A673 (cell line): ENCODE data around the gene NACC2. TPM values are rescaled to one million over a fixed set of nuclear protein-coding genes. Genes with fewer than 3 reads are reported as not detected.

Experiments
- BruUV-seq: library from RNA; stranded (reverse); fragments of 400-500 nt; replicated peaks from 2 replicates; lab custom pipeline; 2021; lab: Mats Ljungman, UMichigan
- CTCF ChIA-PET: fragments of 300-600 bp; sonication (Branson Sonifier 250); formaldehyde crosslinking; loops from one replicate; lab custom pipeline; 2022; ENCODE audit warnings: antibody characterized with exemption; lab: Charles Lee
- POLR2A ChIA-PET: fragments of 300-600 bp; sonication (Branson Sonifier 250); formaldehyde crosslinking; loops from one replicate; lab custom pipeline; 2022; ENCODE audit warnings: antibody characterized with exemption; ENCODE audit not compliant: low non-redundant PET; lab: Charles Lee
- DNase-seq: peaks from one replicate; pipeline ENCODE4 v3.0.0-alpha.2; 2015; ENCODE audit warnings: low spot score
- H3K27ac ChIP-seq: fragments of 200-600 bp; sonication (generic); 2 replicates; pipeline ENCODE4 v1.5.1; 2016; ENCODE audit warnings: mixed run types, low read depth, mild to moderate bottlenecking, mixed read lengths, antibody characterized with exemption, low read length; ENCODE audit not compliant: poor library complexity, severe bottlenecking
- H3K27me3 ChIP-seq: fragments of 200-600 bp; sonication (generic); replicated peaks from 2 replicates; pipeline ENCODE4 v1.6.1; 2017; ENCODE audit warnings: mixed run types, low read depth, mild to moderate bottlenecking, mixed read lengths, antibody characterized with exemption, low read length; ENCODE audit not compliant: insufficient read depth, poor library complexity
- H3K36me3 ChIP-seq: fragments of 200-600 bp; sonication (generic); 2 replicates; pipeline ENCODE4 v1.6.1; 2016; ENCODE audit warnings: mixed run types, mild to moderate bottlenecking, mixed read lengths, antibody characterized with exemption, low read length; ENCODE audit not compliant: insufficient read depth, poor library complexity, severe bottlenecking
- H3K4me1 ChIP-seq: fragments of 200-600 bp; sonication (generic); 2 replicates; pipeline ENCODE4 v1.6.1; 2017; ENCODE audit warnings: mixed run types, mild to moderate bottlenecking, mixed read lengths, antibody characterized with exemption, low read length; ENCODE audit not compliant: insufficient read depth, poor library complexity, severe bottlenecking
- H3K4me3 ChIP-seq: fragments of 200-600 bp; sonication (generic); 2 replicates; pipeline ENCODE4 v1.5.1; 2016; ENCODE audit warnings: low read depth, mixed run types, mild to moderate bottlenecking, mixed read lengths, low read length; ENCODE audit not compliant: poor library complexity, severe bottlenecking
- H3K9me3 ChIP-seq: fragments of 200-600 bp; sonication (generic); 2 replicates; pipeline ENCODE4 v1.6.1; 2016; ENCODE audit warnings: mixed run types, low read depth, mild to moderate bottlenecking, mixed read lengths, antibody characterized with exemption, low read length; ENCODE audit not compliant: poor library complexity, severe bottlenecking
- EZH2 ChIP-seq: fragments of 200-600 bp; sonication (generic); IDR thresholded peaks from 2 replicates; pipeline ENCODE4 v1.6.1; 2017; ENCODE audit warnings: borderline replicate concordance, low read depth, mild to moderate bottlenecking, mixed read lengths, antibody characterized with exemption, low read length; ENCODE audit not compliant: poor library complexity, severe bottlenecking
- intact Hi-C: fragments of 100-400 bp; cut with micrococcal nuclease; formaldehyde crosslinking; loops from one replicate; pipeline ENCODE4 v1.10.0; 2022; ENCODE audit not compliant: unreplicated experiment
- total RNA-seq: library from RNA; stranded (reverse); gene quantifications from 2 replicates; pipeline ENCODE4 v1.2.3, GENCODE V29; 2021
- TF ChIP-seq, protein P1 (sequence below): fragments of 300-800, 200-600 bp; sonication (generic); conservative IDR thresholded peaks from 2 replicates; pipeline ENCODE4 v1.5.1; 2017; ENCODE audit warnings: low read depth, mild to moderate bottlenecking, antibody characterized with exemption, low read length, moderate library complexity, mixed read lengths

The NACC2 gene
- total RNA-seq, 1 experiment from 2014 or later: 19.5 TPM

DNA sequence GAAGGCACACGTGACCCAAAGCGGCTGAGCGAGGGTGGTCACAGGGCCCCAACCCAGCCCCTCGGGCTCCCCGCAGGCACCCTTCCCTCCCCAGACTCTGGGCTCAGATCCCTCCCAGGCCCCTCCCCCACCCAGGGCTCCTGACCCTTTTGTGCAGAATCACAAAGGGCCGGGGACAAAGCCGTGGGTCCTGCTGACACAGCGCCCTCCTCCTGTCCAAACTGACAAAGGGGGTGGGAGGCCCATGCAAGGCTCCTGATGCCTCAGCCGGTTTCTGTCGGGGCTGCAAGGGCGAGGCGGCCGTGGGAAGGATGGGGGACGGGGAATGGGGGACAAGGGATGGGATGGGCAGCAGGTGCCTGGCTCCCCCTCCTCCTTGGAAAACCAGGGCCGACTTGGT, 90.4 kb downstream of the NACC2 start:
- H3K36me3 ChIP-seq: peaks cover 6% of the 10 kb centered on the region
- intact Hi-C loops: no loop called here
- H3K27ac ChIP-seq: no peak overlapping the region
- H3K9me3 ChIP-seq: no peaks in the 10 kb centered on the region
- BruUV-seq: no TSS peak
- no peak overlapping the region for H3K4me3 ChIP-seq
- ChIA-PET CTCF (no interaction called here), POLR2A (no interaction called here)
- no peaks in the 10 kb centered on the region for H3K27me3 ChIP-seq
- TF ChIP-seq, protein P1, sequence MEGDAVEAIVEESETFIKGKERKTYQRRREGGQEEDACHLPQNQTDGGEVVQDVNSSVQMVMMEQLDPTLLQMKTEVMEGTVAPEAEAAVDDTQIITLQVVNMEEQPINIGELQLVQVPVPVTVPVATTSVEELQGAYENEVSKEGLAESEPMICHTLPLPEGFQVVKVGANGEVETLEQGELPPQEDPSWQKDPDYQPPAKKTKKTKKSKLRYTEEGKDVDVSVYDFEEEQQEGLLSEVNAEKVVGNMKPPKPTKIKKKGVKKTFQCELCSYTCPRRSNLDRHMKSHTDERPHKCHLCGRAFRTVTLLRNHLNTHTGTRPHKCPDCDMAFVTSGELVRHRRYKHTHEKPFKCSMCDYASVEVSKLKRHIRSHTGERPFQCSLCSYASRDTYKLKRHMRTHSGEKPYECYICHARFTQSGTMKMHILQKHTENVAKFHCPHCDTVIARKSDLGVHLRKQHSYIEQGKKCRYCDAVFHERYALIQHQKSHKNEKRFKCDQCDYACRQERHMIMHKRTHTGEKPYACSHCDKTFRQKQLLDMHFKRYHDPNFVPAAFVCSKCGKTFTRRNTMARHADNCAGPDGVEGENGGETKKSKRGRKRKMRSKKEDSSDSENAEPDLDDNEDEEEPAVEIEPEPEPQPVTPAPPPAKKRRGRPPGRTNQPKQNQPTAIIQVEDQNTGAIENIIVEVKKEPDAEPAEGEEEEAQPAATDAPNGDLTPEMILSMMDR: no peak
- no peak for TF ChIP-seq EZH2
- no peaks in the 10 kb centered on the region for H3K4me1 ChIP-seq
- DNase-seq: no peak

DNA sequence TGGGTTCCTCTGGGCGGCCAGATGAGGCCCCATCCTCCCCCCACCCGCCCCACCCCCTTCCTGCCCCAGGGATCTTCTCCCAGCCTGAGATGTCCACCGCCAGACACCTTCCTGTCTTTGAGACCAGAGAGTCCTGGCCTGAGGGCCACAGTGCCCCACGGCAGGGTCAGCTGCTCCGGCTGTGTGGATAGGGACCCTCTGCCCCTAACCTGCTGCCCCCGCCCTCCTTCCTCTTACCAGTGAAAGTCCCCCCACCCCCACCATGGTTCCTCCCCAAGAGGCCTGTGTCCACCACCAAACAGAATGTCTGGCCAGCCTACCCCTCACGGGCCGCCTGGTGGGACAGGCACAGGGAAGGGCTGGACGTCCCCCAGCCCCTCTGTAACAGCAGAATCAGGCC, 90.9 kb downstream of the NACC2 start:
- H3K27ac ChIP-seq: no peak overlapping the region
- POLR2A ChIA-PET: no interaction called here

DNA sequence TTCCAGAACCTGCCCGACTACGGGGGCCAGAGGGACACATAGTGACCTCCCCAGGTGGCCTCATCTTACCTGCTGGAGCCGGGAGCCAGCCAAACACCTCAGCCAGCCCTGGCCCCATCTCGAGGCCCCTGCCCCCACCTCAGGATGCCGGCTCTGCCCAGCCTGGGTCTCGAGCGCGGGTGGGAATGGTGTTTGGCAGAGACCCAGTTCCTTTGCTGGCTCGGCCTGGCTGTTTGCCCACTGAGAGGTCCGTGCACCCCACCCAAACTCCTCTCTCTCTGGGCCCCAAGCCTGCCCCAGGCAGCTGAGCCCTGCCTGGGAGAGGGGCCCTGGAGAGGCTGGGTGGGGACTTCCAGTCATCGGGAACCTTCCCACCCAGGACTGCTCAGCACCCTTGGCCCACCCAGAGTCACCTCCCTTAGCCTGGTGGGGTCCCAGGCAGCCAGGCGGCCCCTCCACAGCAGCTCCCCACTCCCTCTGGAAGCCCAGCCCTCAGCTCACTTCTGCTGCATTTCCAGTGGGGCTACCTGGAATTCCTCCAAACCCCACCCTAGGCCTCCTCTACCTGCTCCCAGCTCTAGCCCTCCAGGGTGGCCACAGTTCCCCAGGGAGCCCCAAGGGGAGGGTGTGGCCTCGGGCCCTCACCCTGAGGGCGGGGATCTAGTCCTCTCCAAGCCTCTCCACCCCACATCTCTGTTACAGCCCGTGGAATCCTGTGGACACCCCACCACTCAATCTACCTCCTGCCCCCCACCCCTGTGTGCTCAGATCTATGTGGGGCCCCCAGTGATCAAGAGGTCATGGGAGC, 91.5 kb downstream of the NACC2 start:
- CTCF ChIA-PET: no interaction called here
- no peak for TF ChIP-seq EZH2
- TF ChIP-seq, protein P1: no peak
- POLR2A ChIA-PET: no interaction called here
- no TSS peak for BruUV-seq
- Histone ChIP-seq H3K27ac (no peak overlapping the region), H3K36me3 (no peaks in the 10 kb centered on the region), H3K4me1 (no peaks in the 10 kb centered on the region), H3K4me3 (no peak overlapping the region), H3K27me3 (no peaks in the 10 kb centered on the region), H3K9me3 (no peaks in the 10 kb centered on the region)
- intact Hi-C loops: no loop called here
- no peak for DNase-seq

More for the DNA sequence above, 90.9 kb downstream of the NACC2 start:
- TF ChIP-seq, protein P1: no peak
- TF ChIP-seq EZH2: no peak
- H3K4me3 ChIP-seq: no peak overlapping the region
- no peak for DNase-seq
- H3K27me3 ChIP-seq: no peaks in the 10 kb centered on the region
- peaks cover 3% of the 10 kb centered on the region for H3K36me3 ChIP-seq
- H3K9me3 ChIP-seq: no peaks in the 10 kb centered on the region
- BruUV-seq: no TSS peak
- H3K4me1 ChIP-seq: no peaks in the 10 kb centered on the region
- intact Hi-C loops: no loop called here
- CTCF ChIA-PET: no interaction called here
